DMS114 treated with DMSO at 0.1 percent for 48 hours (cell line): ENCODE results near the gene FSTL5.

ENCODE experiments used
- DNase-seq: peaks from one replicate; lab custom pipeline; 2025; ENCODE audit not compliant: unreplicated experiment; lab: John Stamatoyannopoulos, UW

The FSTL5 gene

DNA sequence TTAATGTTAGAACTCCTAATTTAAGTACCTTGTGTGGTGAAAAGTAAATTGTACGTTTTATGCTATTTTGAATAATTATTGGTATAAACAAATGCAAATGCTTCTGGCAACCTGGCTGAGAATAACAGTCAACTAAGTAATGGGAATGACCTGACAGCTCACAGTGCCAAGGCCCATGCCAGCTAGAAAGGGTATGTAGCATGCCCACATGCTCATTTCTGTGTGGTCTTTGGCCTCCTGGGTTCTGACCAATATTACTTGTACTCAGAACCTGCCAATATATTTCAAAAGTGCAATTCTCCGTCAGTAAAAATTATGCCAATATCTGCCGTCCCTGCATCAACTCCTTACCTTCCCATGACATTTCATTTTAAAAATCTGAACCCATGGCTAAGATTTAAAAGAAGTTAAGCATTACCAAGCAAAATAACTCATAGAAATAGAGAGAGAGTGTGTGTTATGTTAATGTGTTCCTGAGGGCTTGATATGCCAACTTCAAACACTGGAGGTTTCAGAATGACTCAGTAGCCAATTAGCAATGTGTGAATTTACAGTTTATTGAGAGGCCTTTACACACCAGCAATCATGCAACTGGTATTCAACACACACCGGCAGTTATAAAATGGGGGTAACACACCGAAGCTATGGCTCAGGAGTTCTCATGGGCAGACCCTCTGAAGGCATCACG, 820.8 kb downstream of the FSTL5 start:
- DNase-seq: no peak

DNA sequence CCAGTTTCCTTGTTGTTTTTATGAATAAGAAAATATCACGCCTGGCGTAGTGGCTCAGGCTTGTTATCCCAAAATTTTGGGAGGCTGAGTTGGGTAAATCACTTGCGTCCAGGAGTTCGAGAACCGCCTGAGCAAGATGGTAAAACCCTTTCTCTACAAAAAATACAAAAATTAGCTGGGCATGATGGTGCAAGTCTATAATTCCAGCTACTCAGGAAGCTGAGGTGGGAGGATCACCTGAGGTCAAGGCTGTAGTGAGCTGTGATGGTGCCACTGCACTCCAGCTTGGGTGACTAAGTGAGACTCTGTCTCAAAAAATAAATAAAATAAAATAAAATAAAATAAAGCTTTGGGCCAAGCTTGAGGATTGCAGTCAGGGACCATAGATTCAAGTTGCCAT, 827.2 kb downstream of the FSTL5 start:
- no peak for DNase-seq

DNA sequence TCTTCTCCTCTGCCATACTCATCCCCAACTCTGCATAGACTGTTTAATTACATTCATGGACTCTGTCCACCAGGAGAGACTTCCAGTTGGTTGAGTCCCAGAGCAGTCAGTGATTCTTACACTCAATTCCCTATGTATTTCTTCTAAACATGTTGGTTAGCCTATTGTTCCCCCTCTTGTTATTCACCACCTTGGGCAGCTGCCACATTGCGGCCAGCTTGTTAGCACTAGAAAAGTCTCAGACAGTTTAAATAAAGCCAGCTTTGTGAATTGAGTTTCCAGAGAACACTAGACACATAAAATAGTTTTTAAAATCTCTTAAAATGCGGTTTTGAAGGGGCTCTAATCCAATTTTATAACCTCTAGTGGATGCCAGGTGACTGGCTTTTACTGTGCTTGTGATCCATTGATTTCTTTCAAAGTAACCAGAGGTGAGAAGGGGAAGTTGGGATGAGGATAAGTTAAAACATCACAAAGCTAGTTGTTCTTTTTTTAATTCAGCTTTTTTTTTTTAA, 827.7 kb downstream of the FSTL5 start:
- DNase-seq: no peak
